ENCODE data around the gene PLAC9. TPM values are rescaled to one million over a fixed set of nuclear protein-coding genes. Genes with fewer than 3 reads are reported as not detected.
"Not testable (repeated sequence)": the region's sequence is repeated elsewhere in the genome, so short reads cannot be mapped to it uniquely, and the experiment has no call there.

The PLAC9 gene
- total and polyA plus RNA-seq, 2 donors (not counting 3 experiments of a cell fraction or from before 2014, with no cell fraction given) = 1.7 to 2.0 TPM

- FAIRE-seq = no peak
- Histone ChIP-seq H3K9me3 (replicated peaks; ENCODE audit: control insufficient read depth, insufficient read depth, low read length) (no peaks in the 10 kb centered on the region), H3K4me1 (ENCODE audit: control insufficient read depth, extremely low read depth, insufficient read depth, low read length) (no peaks in the 10 kb centered on the region), H3K4me2 (ENCODE audit: insufficient read depth, low read length) (no peak overlapping the region), H3K27me3 (ENCODE audit: control insufficient read depth in 2 of 2, insufficient read depth in 2 of 2, low read length in 2 of 2) (no peaks in the 10 kb centered on the region), H3K4me3 (replicated peaks in 1 of 3; ENCODE audit: insufficient read depth in 1 of 3, low read depth in 1 of 3, low read length in 3 of 3) (no peak overlapping the region), H3K9me1 (replicated peaks; ENCODE audit: control insufficient read depth, extremely low read depth, insufficient read depth, low read length) (no peaks in the 10 kb centered on the region), H4K20me1 (replicated peaks; ENCODE audit: control insufficient read depth, extremely low read depth, insufficient read depth, low read length) (no peaks in the 10 kb centered on the region), H3K9ac (replicated peaks; ENCODE audit: extremely low read depth, insufficient read depth, low read length) (no peak overlapping the region), H2AFZ (ENCODE audit: low read depth, low read length) (no peak overlapping the region), H3K79me2 (ENCODE audit: control insufficient read depth, insufficient read depth, low read length) (no peaks in the 10 kb centered on the region), H3K27ac (ENCODE audit: insufficient read depth, low read depth, low read length) (no peak overlapping the region), H3K36me3 (ENCODE audit: control insufficient read depth in 2 of 2, extremely low read depth in 1 of 2, insufficient read depth in 2 of 2, low read length in 2 of 2) (no peaks in the 10 kb centered on the region)
- DNase-seq (ENCODE audit: low read depth, low spot score) = no peak
- ChIA-PET POLR2A (no interaction called here), CTCF (no interaction called here)
- no peak for TF ChIP-seq FOS (IDR thresholded peaks at IDR 0.05; ENCODE audit: borderline replicate concordance, insufficient read depth, low read length)
- no peak for TF ChIP-seq POLR2A (IDR thresholded peaks at IDR 0.05; ENCODE audit: low read depth, low read length)
- TF ChIP-seq GATA2 (IDR thresholded peaks at IDR 0.05; ENCODE audit: insufficient read depth, insufficient read length, low read depth, low read length) = no peak
- TF ChIP-seq CTCF (IDR thresholded peaks at IDR 0.05; ENCODE audit: extremely low read depth in 1 of 2, insufficient read depth in 1 of 2, low read depth in 1 of 2, low read length in 2 of 2) = no peak
- no peak for TF ChIP-seq JUN (IDR thresholded peaks at IDR 0.05; ENCODE audit: borderline replicate concordance, insufficient read depth, insufficient read length, low read depth)
- TF ChIP-seq EZH2 (IDR thresholded peaks at IDR 0.05; ENCODE audit: borderline replicate concordance, low read depth, low read length, severe bottlenecking) = no peak
- no peak for TF ChIP-seq MYC (IDR thresholded peaks at IDR 0.05; ENCODE audit: low read depth, low read length)
- TF ChIP-seq POLR2AphosphoS5 (IDR thresholded peaks at IDR 0.05; ENCODE audit: insufficient read depth, low read depth, low read length) = no peak
- TF ChIP-seq MAX (IDR thresholded peaks at IDR 0.05; ENCODE audit: insufficient read depth, insufficient read length) = no peak
- intact Hi-C loops (cut with micrococcal nuclease) (no loop called here), dilution Hi-C loops (cut with MboI; ENCODE audit: extremely low pct_ligation_motif_present, low sequenced_read_pairs) (no loop called here)
- no TSS peak for BruUV-seq (replicated peaks)
Observed at GRCh38 chr10:80094231-80094630, 38.3 kb upstream of the PLAC9 start.

- H3K4me3 ChIP-seq (replicated peaks in 1 of 3; ENCODE audit: insufficient read depth in 1 of 3, low read depth in 1 of 3, low read length in 3 of 3); H3K79me2 ChIP-seq (ENCODE audit: control insufficient read depth, insufficient read depth, low read length); CTCF ChIA-PET; H3K4me2 ChIP-seq (ENCODE audit: insufficient read depth, low read length); H3K27ac ChIP-seq (ENCODE audit: insufficient read depth, low read depth, low read length); POLR2A ChIA-PET; DNase-seq (ENCODE audit: low read depth, low spot score); FAIRE-seq; BruUV-seq (replicated peaks); H3K9me1 ChIP-seq (replicated peaks; ENCODE audit: control insufficient read depth, extremely low read depth, insufficient read depth, low read length); dilution Hi-C loops (cut with MboI; ENCODE audit: extremely low pct_ligation_motif_present, low sequenced_read_pairs); H3K9ac ChIP-seq (replicated peaks; ENCODE audit: extremely low read depth, insufficient read depth, low read length); intact Hi-C loops (cut with micrococcal nuclease); H3K9me3 ChIP-seq (replicated peaks; ENCODE audit: control insufficient read depth, insufficient read depth, low read length); H3K27me3 ChIP-seq (ENCODE audit: control insufficient read depth in 2 of 2, insufficient read depth in 2 of 2, low read length in 2 of 2); H4K20me1 ChIP-seq (replicated peaks; ENCODE audit: control insufficient read depth, extremely low read depth, insufficient read depth, low read length); H3K4me1 ChIP-seq (ENCODE audit: control insufficient read depth, extremely low read depth, insufficient read depth, low read length); H3K36me3 ChIP-seq (ENCODE audit: control insufficient read depth in 2 of 2, extremely low read depth in 1 of 2, insufficient read depth in 2 of 2, low read length in 2 of 2); H2AFZ ChIP-seq (ENCODE audit: low read depth, low read length): not testable (repeated sequence)
Observed at GRCh38 chr10:80098272-80098671, 34.3 kb upstream of the PLAC9 start.

GRCh38 chr10:80099295-80099694, 33.2 kb upstream of the PLAC9 start:
- H3K4me1 ChIP-seq (ENCODE audit: control insufficient read depth, extremely low read depth, insufficient read depth, low read length); POLR2A ChIA-PET; dilution Hi-C loops (cut with MboI; ENCODE audit: extremely low pct_ligation_motif_present, low sequenced_read_pairs); H3K9ac ChIP-seq (replicated peaks; ENCODE audit: extremely low read depth, insufficient read depth, low read length); H3K4me2 ChIP-seq (ENCODE audit: insufficient read depth, low read length); H3K4me3 ChIP-seq (replicated peaks in 1 of 3; ENCODE audit: insufficient read depth in 1 of 3, low read depth in 1 of 3, low read length in 3 of 3); H2AFZ ChIP-seq (ENCODE audit: low read depth, low read length); H3K27me3 ChIP-seq (ENCODE audit: control insufficient read depth in 2 of 2, insufficient read depth in 2 of 2, low read length in 2 of 2); H4K20me1 ChIP-seq (replicated peaks; ENCODE audit: control insufficient read depth, extremely low read depth, insufficient read depth, low read length); intact Hi-C loops (cut with micrococcal nuclease); DNase-seq (ENCODE audit: low read depth, low spot score); CTCF ChIA-PET; H3K9me1 ChIP-seq (replicated peaks; ENCODE audit: control insufficient read depth, extremely low read depth, insufficient read depth, low read length); FAIRE-seq; H3K79me2 ChIP-seq (ENCODE audit: control insufficient read depth, insufficient read depth, low read length); H3K36me3 ChIP-seq (ENCODE audit: control insufficient read depth in 2 of 2, extremely low read depth in 1 of 2, insufficient read depth in 2 of 2, low read length in 2 of 2); H3K9me3 ChIP-seq (replicated peaks; ENCODE audit: control insufficient read depth, insufficient read depth, low read length); H3K27ac ChIP-seq (ENCODE audit: insufficient read depth, low read depth, low read length); BruUV-seq (replicated peaks): not testable (repeated sequence)
